Epithelial cell of proximal tubule (primary cell): ENCODE results near the gene RAMP2. TPM values are rescaled to one million over a fixed set of nuclear protein-coding genes. Genes with fewer than 3 reads are reported as not detected.

ENCODE experiments used
- DNase-seq: peaks from one replicate; pipeline ENCODE4 v3.0.0-alpha.2; 2011; ENCODE audit warnings: low read depth
- H3K4me3 ChIP-seq: 2 replicates; pipeline ENCODE4 v1.5.1; 2011; ENCODE audit warnings: low read depth, mild to moderate bottlenecking, low read length
- total RNA-seq: library from RNA; depleted of rRNA; stranded (reverse); fragments of >200 nt; gene quantifications from 2 replicates; pipeline ENCODE4 v1.2.3, GENCODE V29; 2015
- TF ChIP-seq, protein P1 (sequence below): conservative IDR thresholded peaks from 2 replicates; pipeline ENCODE4 v1.5.1; 2012; ENCODE audit warnings: low read depth, mild to moderate bottlenecking, low read length

RAMP2 gene
- total RNA-seq, 1 donor from 2014 or later: 4.3 TPM

DNA sequence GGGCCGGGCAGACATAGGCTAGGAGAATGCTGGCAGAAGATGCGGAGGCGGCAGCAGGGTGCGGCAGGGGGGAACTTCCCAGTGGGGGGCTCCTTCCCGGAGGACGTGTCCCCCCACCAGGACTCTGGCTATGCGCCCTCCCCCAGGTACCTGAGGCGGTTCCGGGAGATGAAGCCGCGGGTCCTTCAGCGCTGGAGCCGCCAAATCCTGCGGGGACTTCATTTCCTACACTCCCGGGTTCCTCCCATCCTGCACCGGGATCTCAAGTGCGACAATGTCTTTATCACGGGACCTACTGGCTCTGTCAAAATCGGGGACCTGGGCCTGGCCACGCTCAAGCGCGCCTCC, 22.7 kb downstream of the RAMP2 start:
- TF ChIP-seq, protein P1, sequence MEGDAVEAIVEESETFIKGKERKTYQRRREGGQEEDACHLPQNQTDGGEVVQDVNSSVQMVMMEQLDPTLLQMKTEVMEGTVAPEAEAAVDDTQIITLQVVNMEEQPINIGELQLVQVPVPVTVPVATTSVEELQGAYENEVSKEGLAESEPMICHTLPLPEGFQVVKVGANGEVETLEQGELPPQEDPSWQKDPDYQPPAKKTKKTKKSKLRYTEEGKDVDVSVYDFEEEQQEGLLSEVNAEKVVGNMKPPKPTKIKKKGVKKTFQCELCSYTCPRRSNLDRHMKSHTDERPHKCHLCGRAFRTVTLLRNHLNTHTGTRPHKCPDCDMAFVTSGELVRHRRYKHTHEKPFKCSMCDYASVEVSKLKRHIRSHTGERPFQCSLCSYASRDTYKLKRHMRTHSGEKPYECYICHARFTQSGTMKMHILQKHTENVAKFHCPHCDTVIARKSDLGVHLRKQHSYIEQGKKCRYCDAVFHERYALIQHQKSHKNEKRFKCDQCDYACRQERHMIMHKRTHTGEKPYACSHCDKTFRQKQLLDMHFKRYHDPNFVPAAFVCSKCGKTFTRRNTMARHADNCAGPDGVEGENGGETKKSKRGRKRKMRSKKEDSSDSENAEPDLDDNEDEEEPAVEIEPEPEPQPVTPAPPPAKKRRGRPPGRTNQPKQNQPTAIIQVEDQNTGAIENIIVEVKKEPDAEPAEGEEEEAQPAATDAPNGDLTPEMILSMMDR: no peak
- H3K4me3 ChIP-seq: no peak overlapping the region
- no peak for DNase-seq

DNA sequence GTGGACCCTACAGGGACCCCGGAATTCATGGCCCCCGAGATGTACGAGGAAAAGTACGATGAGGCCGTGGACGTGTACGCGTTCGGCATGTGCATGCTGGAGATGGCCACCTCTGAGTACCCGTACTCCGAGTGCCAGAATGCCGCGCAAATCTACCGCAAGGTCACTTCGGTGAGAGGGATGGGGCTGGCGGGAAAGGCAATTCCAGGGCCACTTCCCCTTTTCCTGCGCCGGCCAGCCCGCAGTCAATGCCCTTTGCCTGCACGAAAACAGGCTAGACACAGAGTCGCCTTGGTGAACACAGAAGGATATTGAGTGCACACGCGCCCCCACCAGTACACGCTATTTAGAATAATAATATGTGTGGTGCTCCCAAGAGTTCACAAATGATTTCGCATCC, 23.4 kb downstream of the RAMP2 start:
- DNase-seq: no peak
- TF ChIP-seq, protein P1: no peak
- H3K4me3 ChIP-seq: no peak overlapping the region

DNA sequence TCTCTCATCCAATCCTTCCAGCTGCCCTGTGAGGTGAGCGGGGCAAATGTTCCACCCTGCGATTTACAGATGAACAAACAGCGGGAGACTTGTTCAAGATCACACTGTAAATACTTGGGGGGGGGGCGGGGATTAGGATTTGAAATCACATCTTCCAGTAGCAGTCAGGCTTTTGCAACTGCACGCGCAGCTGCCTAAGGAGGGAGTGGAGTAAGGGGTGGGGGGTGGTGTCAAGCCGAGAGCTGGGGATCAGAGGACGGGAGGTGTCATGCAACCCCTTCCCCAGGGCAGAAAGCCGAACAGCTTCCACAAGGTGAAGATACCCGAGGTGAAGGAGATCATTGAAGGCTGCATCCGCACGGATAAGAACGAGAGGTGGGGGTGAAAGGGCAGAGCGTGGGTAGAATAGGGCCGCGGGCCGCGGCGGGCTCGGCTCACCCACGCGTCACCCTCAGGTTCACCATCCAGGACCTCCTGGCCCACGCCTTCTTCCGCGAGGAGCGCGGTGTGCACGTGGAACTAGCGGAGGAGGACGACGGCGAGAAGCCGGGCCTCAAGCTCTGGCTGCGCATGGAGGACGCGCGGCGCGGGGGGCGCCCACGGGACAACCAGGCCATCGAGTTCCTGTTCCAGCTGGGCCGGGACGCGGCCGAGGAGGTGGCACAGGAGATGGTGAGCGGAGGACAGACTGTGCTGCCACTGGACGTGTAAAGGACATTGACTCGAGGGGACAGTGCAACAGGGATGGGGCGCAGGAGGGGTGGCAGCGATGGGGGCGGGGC, 24.0 kb downstream of the RAMP2 start:
- H3K4me3 ChIP-seq: no peak overlapping the region
- TF ChIP-seq, protein P1: no peak
- no peak for DNase-seq

DNA sequence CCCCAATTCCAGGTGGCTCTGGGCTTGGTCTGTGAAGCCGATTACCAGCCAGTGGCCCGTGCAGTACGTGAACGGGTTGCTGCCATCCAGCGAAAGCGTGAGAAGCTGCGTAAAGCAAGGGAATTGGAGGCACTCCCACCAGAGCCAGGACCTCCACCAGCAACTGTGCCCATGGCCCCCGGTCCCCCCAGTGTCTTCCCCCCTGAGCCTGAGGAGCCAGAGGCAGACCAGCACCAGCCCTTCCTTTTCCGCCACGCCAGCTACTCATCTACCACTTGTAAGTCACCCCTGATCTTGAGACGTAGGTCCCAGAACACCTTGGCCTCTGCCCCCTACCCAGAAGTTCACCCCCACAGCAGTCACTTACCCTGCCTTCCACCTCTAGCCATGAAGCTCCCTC, 26.2 kb downstream of the RAMP2 start:
- no peak for DNase-seq
- TF ChIP-seq, protein P1: no peak
- no peak overlapping the region for H3K4me3 ChIP-seq

DNA sequence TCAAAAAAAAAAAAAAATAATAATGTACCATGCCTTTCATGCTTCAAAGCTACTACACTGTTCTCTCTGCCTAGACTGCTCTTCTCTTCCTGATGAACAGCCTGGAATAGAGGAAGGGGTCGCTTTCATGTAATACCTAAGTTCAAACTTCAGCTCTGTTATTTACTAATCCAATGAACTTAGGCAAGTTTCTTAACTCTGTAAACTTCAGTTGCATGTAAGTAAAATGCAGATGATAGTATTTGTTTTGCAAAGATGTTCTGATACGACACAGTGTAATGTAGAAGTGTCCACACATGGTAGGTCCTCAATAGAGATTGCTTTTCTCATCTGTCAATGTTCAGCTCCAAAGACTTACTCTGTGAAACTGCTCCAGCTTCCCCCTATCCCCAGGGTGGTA, 30.9 kb downstream of the RAMP2 start:
- TF ChIP-seq, protein P1: no peak
- no peak overlapping the region for H3K4me3 ChIP-seq
- DNase-seq: no peak

DNA sequence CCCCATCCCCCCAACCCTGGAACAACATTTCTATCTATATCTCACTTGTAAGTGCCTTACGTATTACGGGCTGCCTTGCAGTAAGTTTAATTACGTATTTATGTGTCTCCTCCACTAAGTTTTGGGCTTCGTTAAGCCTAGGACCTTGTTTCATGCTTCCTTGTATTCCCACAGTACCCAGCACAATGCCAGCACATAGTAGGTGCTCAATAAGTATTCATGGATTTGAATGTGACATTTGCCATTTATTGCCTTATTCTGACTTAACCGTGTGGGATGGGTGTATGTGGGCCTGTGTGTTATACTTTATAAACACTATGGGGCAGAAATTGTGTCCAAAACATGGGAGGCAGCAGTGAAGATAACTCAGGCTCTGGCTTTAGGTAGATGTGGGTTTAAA, 31.5 kb downstream of the RAMP2 start:
- TF ChIP-seq, protein P1: no peak
- no peak for DNase-seq

DNA sequence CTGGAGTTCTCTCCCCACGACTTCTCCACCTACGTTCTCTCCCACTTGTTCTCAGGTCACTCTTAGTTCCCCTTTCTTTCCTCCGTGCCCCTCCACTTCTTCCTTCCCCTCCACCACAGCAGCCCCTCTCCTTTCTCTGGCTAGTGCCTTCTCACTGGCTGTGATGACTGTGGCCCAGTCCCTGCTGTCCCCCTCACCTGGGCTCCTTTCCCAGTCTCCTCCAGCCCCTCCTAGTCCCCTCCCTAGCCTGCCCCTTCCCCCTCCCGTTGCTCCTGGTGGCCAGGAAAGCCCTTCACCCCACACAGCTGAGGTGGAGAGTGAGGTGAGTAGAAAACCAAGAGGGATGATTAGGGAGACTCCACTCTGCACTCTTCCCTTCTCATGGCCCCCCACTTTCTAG, 34.0 kb downstream of the RAMP2 start:
- no peak overlapping the region for H3K4me3 ChIP-seq
- no peak for DNase-seq
- TF ChIP-seq, protein P1: no peak

More for the DNA sequence above, 31.5 kb downstream of the RAMP2 start:
- no peak overlapping the region for H3K4me3 ChIP-seq
